GM06990 (cell line): Measurements from ENCODE around the gene PKP1.
"Not testable (repeated sequence)": the region's sequence is repeated elsewhere in the genome, so short reads cannot be mapped to it uniquely, and the experiment has no call there.

Source experiments
- DNase-seq: peaks from one replicate; pipeline ENCODE4 v3.0.0-alpha.2; 2011; ENCODE audit not compliant: insufficient read length; ENCODE audit errors: extremely low read depth
- H3K27me3 ChIP-seq: replicated peaks from 2 replicates; pipeline ENCODE4 v1.6.0; 2011; ENCODE audit warnings: low read length; ENCODE audit not compliant: control insufficient read depth, insufficient read depth
- H3K36me3 ChIP-seq: 2 replicates; pipeline ENCODE4 v1.5.1; 2011; ENCODE audit warnings: low read length; ENCODE audit not compliant: control insufficient read depth, insufficient read depth
- H3K4me3 ChIP-seq: replicated peaks from 2 replicates; pipeline ENCODE4 v1.5.1; 2011; ENCODE audit warnings: low read depth, mild to moderate bottlenecking, control low read depth, low read length
- CTCF ChIP-seq: IDR thresholded peaks from 2 replicates; pipeline ENCODE4 v1.5.1; 2011; ENCODE audit warnings: low read length, control low read depth, mild to moderate bottlenecking, inconsistent platforms; ENCODE audit not compliant: insufficient read depth, poor library complexity, severe bottlenecking

PKP1 gene

GRCh38 chr1:201253906-201254624 is 29.2 kb upstream of the PKP1 start:
- H3K4me3 ChIP-seq: no peak overlapping the region
- no peaks in the 10 kb centered on the region for H3K36me3 ChIP-seq
- no peaks in the 10 kb centered on the region; the same call in 1 of the 2 replicates for H3K27me3 ChIP-seq
- DNase-seq: no peak
- no peak for TF ChIP-seq CTCF

GRCh38 chr1:201254625-201255478 is 28.5 kb upstream of the PKP1 start:
- H3K27me3 ChIP-seq: no peaks in the 10 kb centered on the region; the same call in 1 of the 2 replicates
- TF ChIP-seq CTCF: peak; percentile 99
- H3K36me3 ChIP-seq: no peaks in the 10 kb centered on the region
- DNase-seq: no peak
- H3K4me3 ChIP-seq: no peak overlapping the region

- H3K36me3 ChIP-seq: no peaks in the 10 kb centered on the region
- TF ChIP-seq CTCF: no peak
- H3K27me3 ChIP-seq: no peaks in the 10 kb centered on the region; the same call in 1 of the 2 replicates
- H3K4me3 ChIP-seq: no peak overlapping the region
- no peak for DNase-seq
Observed at GRCh38 chr1:201255479-201256362, 27.6 kb upstream of the PKP1 start.

GRCh38 chr1:201258132-201258531 is 25.2 kb upstream of the PKP1 start:
- DNase-seq, H3K27me3 ChIP-seq, H3K36me3 ChIP-seq, H3K4me3 ChIP-seq: not testable (repeated sequence)

GRCh38 chr1:201258763-201259230 is 24.5 kb upstream of the PKP1 start:
- Histone ChIP-seq H3K36me3 (no peaks in the 10 kb centered on the region), H3K4me3 (no peak overlapping the region), H3K27me3 (no peaks in the 10 kb centered on the region; the same call in 1 of the 2 replicates)
- no peak for DNase-seq
- no peak for TF ChIP-seq CTCF
